GM21367 (cell line): ENCODE measurements around the gene CYP2W1.

Source experiments
- ATAC-seq: cut with Tn5 transposase; IDR thresholded peaks from one replicate; pipeline ENCODE4 v1.9.1; 2021; ENCODE audit not compliant: unreplicated experiment

The CYP2W1 gene

DNA sequence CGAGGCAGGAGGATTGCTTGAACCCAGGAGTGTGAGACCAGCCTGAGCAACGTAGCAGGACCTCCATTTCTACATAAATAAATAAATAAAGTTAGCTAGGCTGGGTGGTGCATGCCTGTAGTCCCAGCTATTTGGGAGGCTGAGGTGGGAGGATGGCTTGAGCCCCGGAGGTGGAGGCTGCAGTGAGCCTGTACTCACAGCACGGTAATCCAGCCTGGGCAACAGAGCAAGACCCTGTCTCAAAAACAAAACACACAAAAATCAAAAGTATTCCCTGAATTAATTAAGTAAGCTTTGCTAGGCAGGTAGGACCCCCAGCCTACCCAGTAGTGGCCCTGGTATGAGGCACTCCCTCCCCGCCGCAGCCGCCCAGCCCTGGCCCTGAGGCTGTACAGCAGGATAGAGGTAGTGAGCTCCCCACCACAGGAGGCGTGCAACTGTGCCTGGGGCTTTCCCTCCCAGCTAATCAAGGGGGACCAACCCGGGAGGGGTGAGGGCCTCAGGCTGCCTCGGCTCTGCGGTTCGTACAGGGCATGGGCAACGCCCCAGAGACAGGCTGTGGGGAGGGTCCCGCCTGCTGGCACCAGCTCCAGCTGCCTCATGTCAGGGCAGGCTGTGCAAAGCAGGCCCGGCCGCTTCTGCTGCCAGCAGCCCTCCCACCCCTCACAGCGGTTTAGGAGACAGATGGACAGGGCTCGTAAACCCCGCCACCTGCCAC lies 1.0 kb upstream of the CYP2W1 start:
- no peak for ATAC-seq

DNA sequence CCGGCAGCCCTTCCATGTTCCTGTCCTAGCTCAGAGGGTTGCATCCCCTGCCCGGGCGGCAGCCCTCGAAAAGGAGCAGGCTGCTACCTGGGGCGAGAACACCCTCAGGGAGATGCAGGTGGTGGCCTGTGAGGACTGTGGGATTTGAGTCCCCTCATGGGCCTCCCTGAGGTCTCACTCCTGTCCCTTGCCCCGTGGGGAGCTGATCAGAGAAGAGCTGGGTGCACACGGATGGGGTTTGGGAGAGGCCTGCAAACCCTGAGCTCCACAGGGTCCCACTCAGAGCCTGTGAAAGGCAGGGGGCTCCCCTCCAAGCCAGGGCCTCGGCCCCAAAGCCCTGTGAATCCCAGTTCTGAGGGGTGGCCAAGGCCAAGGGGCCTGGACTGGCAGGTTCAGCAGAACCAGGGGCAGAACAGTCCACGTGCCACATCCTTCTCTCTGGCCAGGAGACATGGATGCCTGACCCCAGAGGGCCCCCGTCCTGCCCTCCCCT lies 424 bp upstream of the CYP2W1 start:
- no peak for ATAC-seq

DNA sequence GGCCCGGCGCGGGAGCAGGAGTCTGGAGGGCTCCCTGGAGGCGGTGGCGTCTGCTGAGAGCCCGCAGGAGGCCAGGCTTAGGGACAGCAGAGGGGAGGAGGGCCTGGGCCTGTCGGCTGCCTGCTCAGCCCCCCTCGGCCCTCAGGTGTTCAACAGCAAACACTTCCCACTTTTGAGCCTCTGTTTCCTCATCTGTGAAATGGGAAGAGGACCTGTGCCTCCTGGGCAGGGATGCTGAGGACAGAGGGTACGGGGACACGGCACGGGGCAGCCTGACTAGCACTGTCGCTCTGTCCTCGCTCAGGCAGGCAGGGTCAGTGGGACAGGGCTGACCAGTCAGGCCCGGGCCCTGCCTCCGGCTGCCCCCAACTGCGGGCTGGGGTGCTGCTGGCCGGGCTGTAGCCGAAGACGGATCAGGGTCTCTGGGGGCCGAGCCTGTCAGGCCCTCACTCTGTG lies 663 bp downstream of the CYP2W1 start:
- ATAC-seq: no peak

DNA sequence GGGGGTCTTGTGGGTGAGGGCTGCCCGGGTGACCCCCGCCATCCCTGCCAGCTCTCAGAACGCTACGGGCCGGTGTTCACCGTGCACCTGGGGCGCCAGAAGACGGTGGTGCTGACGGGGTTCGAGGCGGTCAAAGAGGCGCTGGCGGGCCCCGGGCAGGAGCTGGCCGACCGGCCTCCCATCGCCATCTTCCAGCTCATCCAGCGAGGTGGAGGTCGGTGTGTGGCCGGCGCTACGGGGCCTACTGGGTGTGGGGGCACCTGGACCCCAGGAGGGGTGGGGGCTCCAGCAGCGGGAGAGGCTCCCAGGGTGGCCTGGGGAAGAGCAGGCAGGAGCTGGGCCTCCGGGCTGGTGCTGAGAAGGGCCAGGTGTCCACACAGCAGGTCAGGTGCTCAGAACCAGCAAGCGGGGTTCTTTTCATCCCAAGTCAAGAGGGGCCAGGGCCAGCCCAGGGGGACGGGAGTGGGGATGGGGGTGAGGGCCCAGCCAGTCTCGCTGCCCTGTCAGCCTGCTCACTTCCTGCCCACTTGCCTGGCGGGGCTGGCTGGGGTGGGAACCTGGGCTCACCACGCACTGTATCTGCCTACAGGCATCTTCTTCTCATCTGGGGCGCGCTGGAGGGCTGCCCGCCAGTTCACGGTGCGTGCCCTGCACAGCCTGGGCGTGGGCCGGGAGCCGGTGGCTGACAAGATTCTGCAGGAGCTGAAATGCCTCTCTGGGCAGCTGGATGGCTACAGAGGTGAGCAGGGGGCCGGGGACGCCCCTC lies 1.6 kb downstream of the CYP2W1 start:
- ATAC-seq: no peak

DNA sequence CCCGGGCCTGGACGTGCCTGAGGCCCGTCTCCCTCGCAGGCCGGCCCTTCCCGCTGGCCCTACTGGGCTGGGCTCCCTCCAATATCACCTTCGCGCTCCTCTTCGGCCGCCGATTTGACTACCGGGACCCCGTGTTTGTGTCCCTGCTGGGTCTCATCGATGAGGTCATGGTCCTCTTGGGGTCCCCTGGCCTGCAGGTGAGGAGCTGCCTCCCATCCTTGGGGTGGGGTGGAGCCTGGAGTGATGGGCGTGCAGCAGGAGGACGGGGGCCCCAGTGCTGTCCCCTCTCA lies 2.1 kb downstream of the CYP2W1 start:
- no peak for ATAC-seq

DNA sequence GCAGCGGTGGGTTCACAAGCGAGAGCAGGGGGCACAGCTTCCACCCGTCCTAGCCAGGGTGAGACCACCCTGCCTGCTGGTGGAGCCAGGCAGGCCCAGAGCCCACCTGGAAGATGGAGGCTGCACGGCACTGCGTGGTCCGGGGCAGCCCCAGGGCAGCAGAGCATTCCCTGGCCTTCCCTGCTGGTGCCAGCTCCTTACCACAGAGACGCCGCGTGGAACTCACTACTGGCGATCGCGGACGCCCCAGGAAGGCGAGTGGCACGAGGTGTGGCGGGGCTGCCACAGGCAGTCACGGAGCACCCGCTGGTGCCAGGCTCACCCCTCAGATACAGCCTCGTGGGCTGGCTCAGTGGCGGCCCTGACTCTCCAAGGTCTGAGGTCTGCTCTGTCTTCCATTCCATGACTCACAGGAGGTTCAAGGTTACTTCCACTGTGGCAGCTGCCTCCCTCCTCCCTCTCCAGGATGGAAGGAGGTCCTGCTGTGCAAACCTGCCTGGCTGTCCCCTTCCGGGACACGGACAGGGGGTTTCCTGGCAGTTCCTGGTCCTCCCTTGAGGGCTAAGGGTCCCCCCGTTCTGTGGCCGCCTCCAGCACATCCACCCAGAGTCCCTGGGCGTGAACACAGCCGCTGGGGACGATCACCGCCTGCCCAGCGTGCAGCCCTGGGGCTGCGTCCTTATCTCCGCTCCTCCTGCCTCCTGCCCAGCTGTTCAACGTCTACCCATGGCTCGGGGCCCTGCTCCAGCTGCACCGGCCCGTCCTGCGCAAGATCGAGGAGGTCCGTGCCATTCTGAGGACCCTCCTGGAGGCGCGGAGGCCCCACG lies 3.1 kb downstream of the CYP2W1 start:
- no peak for ATAC-seq

DNA sequence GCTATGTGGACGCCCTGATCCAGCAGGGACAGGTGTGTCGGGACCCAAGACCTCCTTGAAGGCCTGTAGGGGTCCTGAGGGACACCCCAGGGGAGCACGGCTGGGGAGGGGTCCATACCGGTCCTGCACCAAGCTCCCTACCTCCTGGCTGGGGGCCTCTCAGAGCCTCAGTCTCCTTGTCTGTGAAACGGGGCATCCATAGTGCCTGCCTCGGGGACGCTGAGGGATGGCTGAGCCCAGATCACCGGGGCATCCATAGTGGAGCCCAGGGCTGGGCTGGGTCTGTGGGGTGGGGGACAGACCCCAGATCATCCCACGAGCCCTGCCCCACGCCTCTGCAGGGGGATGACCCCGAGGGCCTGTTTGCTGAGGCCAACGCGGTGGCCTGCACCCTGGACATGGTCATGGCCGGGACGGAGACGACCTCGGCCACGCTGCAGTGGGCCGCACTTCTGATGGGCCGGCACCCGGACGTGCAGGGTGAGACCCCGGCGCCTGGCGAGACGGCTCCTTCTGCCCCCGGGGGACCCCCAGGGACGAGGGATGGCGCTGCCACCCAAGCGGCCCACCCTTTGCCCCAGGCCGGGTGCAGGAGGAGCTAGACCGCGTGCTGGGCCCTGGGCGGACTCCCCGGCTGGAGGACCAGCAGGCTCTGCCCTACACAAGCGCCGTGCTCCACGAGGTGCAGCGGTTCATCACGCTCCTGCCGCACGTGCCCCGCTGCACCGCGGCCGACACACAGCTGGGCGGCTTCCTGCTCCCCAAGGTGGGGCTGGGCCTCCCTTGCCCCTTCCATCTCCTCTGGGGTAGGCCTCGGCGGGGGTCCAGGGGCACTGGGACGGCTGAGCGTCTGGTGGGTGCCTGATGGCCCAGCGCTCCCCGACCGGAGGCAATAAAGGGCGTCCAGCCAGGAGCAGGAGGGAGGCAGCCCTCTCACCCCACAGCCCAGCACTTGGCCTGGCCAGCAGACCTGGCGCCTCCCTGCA lies 4.1 kb downstream of the CYP2W1 start:
- no peak for ATAC-seq

DNA sequence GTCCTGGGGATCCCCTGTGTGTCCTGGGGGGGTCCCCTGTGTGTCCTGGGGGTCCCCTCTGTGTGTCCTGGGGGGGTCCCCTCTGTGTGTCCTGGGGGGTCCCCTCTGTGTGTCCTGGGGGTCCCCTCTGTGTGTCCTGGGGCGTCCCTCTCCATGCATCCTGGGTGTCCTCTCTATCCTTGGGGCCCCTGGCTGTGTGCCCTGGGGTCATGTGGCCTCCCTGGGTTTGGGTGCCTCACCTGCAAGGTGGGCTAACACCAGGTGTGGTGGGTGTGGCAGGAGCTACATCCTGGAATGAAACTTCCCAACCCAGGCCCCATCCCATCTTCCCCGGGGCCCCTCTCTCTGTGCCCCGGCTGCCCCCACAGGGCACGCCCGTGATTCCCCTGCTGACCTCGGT lies 4.9 kb downstream of the CYP2W1 start:
- no peak for ATAC-seq

DNA sequence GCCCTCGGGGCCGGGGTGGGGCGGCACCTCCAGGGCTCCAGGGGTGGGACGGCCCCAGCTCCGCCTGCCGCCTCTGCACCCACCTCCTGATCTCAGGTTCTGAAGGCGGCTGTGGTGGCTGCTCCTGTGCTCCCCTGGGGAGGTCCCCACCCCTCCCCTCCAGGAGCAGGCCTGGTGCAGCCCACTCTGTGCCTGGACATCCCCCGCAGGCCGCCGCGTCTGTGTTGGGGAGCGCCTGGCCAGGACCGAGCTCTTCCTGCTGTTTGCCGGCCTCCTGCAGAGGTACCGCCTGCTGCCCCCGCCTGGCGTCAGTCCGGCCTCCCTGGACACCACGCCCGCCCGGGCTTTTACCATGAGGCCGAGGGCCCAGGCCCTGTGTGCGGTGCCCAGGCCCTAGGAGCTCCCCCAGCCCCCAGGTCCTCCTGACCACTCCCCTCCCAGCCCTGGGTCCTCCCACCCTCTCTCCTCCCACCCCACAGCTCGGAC lies 5.5 kb downstream of the CYP2W1 start:
- no peak for ATAC-seq

DNA sequence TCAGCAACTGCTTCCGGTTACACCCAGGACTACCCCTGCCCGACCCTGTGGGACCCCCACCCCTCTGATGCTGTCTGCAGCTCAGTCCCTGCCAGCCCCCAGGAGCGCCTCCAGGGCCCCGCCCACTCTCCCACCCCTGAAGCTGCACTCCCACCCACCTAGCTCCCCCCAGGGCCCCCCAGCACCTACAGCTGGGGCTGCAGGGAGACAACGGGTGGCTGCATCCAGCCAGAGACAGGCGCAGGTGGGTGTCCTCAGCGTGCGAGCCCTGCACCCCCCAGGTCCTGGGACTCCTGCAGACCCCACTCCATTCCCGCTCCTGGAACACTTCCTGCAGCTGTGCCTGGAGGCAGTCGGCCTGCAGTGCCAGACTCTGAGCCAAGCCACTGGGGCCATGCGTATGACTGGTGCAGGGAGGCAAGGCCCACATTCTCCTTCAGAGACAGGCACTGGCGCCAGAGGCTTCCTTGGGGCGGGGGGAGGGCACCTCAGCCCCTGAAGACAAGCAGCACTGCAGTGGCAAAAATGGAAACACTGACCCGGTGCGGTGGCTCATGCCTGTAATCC lies 6.1 kb downstream of the CYP2W1 start:
- ATAC-seq: no peak

DNA sequence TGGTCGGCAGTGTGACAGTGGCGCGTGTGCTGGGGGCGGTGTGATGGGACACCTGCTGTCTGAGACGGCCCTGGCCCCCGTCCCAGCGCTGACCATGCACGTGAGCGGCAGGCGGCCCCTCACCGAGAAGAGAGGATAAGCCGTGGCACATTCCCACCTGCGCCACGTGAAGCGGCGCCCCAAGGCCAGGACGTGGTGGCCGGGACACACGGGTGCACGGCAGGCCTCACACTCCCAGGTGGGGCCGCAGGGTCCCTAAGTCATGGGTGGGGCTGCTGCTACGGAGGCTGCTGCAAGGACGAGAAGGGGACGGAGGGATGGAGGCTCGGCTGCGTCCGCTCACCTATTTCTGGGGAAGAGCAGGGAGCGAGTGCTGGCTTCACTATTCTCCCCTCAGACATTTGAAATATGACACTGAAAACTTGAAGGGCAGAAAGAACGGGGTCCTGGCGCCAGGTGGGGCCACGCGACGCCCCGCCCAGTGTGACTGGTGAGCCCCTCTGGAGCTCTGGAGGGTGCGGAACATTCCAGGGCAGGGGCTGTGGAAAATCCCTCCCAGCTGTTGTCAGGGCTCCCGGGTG lies 7.5 kb downstream of the CYP2W1 start:
- no peak for ATAC-seq

DNA sequence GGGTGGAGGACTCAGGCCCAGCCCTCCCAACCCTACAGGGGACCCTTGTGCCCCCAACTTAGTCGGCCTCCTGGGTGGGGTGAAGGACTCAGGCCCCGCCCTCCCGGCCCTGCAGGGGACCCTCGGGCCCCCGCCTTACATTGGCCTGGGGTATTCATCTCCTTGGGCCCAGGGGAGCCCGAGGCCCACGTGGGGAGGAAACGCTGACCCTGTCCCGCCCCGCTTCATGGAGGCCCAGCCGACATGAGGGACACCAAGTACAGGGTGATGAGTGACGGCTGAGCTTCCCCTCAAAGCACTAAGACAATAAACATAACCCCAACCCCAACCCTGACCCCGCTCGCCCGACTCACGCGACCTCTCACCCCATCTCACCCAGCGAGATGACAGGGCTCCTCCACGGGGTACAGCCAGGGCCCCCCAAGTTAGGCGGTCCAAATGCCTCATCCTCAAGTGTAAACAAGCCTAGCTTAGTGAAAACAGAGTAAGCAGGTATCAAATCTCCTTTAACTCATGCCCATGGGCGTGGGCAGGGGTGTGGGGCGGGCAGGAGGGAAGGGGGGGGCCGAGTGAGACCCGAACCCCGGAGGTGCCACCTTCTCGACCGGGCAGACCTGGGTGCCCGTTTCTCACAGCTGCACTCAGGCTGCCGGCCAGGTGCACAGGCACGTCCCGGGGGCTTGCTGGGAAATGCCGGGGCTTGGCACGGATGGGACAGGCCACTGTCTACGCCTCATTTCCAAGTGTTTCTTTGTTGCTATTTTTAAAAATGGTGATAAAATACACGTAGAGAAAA lies 8.2 kb downstream of the CYP2W1 start:
- ATAC-seq: no peak

DNA sequence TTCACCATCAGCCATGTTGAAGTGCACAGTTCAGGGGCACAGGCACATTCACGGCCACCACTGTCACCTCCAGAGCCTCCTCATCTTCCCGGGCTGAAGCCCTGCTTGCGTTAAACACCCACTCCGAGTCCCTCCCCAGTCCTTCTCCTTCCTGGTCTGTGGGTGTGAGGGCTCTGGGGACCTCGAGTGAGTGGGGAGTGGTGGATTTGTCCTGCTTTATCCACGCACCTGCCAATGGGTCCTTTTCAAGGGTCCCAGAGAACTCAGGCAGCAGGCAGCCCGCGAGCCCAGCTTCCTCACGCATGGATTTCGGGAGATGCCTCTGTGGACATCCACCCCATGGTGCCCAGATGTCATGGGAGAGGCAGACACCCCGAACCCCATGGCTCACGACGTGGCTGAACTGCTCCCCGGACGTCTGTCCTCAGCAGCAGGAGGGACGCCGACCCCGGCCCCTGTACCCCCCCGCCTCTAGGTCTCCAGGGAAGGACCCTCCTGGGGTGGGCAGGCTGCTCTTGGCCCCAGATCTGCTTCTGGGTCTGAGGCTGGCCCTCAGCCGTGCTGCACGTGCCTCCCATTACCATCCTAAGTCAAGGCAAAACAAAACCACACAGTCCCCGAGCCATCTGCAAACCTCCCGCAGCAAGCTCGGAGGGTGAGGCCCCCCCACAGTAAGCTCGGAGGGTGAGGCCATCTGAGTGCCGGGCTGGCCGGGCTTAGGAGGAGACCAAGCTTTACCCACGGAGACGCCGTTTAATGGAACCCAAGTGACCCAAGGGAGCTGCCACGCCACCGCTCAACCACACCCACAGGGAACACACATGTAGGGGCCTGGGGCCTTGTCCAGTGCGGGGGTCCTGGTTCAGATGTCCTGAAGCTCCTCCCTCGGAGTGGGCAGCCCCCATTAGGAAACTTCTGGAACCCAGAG lies 9.0 kb downstream of the CYP2W1 start:
- no peak for ATAC-seq

DNA sequence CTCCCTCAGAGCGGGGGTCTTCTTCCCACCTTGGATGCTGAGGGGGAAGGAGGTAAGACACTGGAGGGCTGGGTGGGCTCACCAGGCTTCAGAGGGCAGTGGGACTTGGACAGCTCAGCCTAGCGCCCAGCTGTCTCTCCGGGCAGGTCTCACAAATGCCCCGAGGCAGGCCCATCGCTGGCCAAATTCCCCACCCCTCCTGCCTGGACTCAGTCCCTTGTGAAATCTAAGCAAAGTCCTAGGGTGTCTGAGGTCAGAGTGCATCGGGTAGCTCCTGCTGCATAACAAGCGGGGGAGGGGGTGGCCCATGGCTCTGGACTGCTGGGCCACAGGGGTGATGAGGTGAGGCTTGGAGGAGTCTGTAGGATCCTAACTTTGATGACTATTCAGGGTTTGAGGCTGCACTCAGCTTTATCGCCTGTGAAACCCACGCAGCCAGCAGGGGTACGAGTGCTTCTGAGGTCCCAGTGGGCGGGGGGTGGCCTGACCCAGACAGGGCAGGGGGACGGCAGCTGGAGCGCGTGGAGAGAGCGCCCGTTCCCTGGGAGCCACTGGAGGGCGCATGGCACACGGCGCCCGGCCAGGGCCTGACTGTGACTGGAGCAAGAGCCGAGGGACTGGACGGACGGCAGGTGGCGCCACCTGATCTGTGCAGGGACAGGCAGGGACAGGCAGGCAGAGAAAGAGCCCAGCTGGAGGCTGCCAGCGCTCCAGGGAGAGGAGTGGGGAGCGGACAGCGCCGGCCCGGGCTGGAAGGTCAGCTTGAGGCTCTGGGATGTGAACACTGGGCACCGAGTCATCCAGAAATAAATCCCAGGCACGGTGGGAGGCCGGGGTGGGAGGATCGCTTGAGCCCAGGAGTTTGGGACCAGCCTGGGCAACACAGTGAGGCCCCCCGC lies 10.0 kb downstream of the CYP2W1 start:
- peak; percentile 76 for ATAC-seq

DNA sequence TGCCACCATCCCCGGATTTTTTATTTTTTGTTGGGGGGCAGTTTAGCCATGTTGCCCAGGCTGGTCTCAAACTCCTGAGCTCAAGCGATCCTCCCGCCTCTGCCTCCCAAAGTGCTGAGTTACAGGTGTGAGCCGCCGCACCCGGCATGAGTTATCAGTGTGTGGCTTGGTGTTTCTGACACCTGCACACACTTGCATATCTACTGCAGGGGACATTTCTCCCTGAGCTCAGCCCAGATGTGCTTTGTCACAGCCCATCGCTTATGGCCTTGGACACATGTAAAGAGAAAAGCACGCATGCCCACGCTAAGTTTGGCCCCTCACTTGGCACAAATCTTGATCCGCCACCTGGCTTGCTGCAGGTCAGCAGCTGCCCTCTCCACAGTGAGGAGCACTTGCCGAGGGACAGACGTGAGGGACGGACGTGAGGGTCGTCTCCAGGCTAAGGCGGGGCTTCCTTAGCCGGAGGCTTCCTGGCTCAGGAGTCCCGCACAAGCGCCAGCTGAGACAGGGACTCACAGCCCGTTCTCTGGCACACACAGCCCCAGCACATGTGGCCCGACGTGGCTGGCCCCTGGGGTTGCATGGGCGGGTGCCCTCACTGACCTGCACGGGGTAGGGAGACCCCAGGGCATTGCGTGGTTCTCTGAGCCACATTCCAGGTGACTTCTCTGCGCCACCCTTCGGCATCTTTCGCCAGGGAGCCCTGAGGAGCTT lies 11.8 kb downstream of the CYP2W1 start:
- ATAC-seq: no peak

DNA sequence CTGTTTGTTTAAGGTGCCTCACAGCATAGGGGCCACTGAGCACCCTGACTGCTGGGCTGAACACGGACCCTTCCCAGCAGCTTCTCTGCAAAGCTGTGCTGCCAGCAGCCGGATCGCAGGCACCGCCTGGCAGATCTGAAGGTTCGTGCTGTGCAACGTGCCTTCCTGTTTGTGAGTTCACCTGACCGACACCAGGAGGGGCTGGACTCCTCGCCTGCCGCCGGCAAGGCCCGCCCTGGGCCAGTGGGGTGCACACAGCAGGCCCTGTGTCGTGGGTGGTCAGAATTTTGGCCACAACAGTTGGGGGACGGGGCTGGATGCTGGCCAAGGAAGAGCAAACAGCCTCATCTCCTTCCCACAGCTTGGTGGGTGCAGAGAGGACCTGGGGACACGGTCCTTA lies 12.6 kb downstream of the CYP2W1 start:
- no peak for ATAC-seq
